HepG2 (cell line): Measurements from ENCODE around the gene SPIN1. TPM values are rescaled to one million over a fixed set of nuclear protein-coding genes. Genes with fewer than 3 reads are reported as not detected.
A peak's percentile ranks its signal among the peaks of the same experiment; 100 is the strongest.

Source experiments
- CAMTA2 ChIP-seq: sonication (generic); formaldehyde crosslinking; IDR thresholded peaks from 2 replicates; pipeline ENCODE4 v1.4.0; 2020; ENCODE audit warnings: mild to moderate bottlenecking, missing genetic modification reagents, borderline replicate concordance
- EHMT2 ChIP-seq: fragments of 200-600 bp; sonication (generic); IDR thresholded peaks from 2 replicates; pipeline ENCODE4 v1.7.0; 2017; ENCODE audit warnings: antibody characterized with exemption, low read depth, low read length, borderline replicate concordance
- SRF ChIP-seq: IDR thresholded peaks from 2 replicates; pipeline ENCODE4 v1.6.1; 2011; ENCODE audit warnings: mild to moderate bottlenecking, low read depth, low read length, moderate library complexity
- ZFYVE20 ChIP-seq: sonication (generic); formaldehyde crosslinking; IDR thresholded peaks from 2 replicates; pipeline ENCODE4 v1.8.0; 2023; ENCODE audit warnings: low read depth, mild to moderate bottlenecking, moderate library complexity, missing genetic modification reagents, borderline replicate concordance
- ZNF17 ChIP-seq: sonication (generic); formaldehyde crosslinking; IDR thresholded peaks from 2 replicates; pipeline ENCODE4 v1.5.0; 2020; ENCODE audit warnings: mild to moderate bottlenecking, missing genetic modification reagents
- ZNF180 ChIP-seq: sonication (generic); formaldehyde crosslinking; IDR thresholded peaks from 2 replicates; pipeline ENCODE4 v1.4.0; 2020; ENCODE audit warnings: low read depth, missing genetic modification reagents, borderline replicate concordance
- ZNF468 ChIP-seq: sonication (generic); formaldehyde crosslinking; IDR thresholded peaks from 2 replicates; pipeline ENCODE4 v1.8.0; 2022; ENCODE audit warnings: mild to moderate bottlenecking, moderate library complexity, missing genetic modification reagents
- ZNF562 ChIP-seq: sonication (generic); formaldehyde crosslinking; IDR thresholded peaks from 2 replicates; pipeline ENCODE4 v1.8.0; 2022; ENCODE audit warnings: missing genetic modification reagents, borderline replicate concordance
- ZNF883 ChIP-seq: sonication (generic); formaldehyde crosslinking; IDR thresholded peaks from 2 replicates; pipeline ENCODE4 v1.5.1; 2020; ENCODE audit warnings: mild to moderate bottlenecking, missing genetic modification reagents; ENCODE audit errors: not compliant biosample characterization
- ZSCAN21 ChIP-seq: sonication (generic); formaldehyde crosslinking; IDR thresholded peaks from 2 replicates; pipeline ENCODE4 v1.8.0; 2022; ENCODE audit warnings: mild to moderate bottlenecking, missing genetic modification reagents, moderate library complexity, borderline replicate concordance
- polyA plus RNA-seq, 8 experiments: library from polyadenylated mRNA; depleted of rRNA in 3 of 8; stranded (reverse) in 7 of 8; unstranded in 1 of 8; fragments of >200 nt; fragmentation: Illumina TruSeq in 4 of 8; extraction: Trizol in 4 of 8; gene quantifications; 2 replicates each; pipeline versions ENCODE4 v1.2.1 to v1.2.3, GENCODE V29; 2011 to 2016; ENCODE audit warnings: low read depth in 4 of 8, missing spikeins in 1 of 8, mixed read lengths in 1 of 8; ENCODE audit not compliant: insufficient read depth in 1 of 8
- total RNA-seq, 5 experiments: library from RNA; depleted of rRNA; stranded (reverse); fragments of >200 nt; fragmentation: Illumina TruSeq; extraction: Trizol; gene quantifications; 2 replicates each; pipeline ENCODE4 v1.2.3, GENCODE V29; 2016; ENCODE audit warnings: low read depth in 1 of 5
- TF ChIP-seq, protein P1 (sequence below): sonication (generic); formaldehyde crosslinking; IDR thresholded peaks from one replicate; pipeline ENCODE4 v1.5.1; 2020; ENCODE audit warnings: mild to moderate bottlenecking, missing genetic modification reagents; ENCODE audit errors: not compliant biosample characterization
- TF ChIP-seq, protein P2 (sequence below): sonication (generic); formaldehyde crosslinking; IDR thresholded peaks from 2 replicates; pipeline ENCODE4 v1.5.0; 2020; ENCODE audit warnings: mild to moderate bottlenecking, missing genetic modification reagents
- TF ChIP-seq, protein P3 (sequence below): sonication (generic); formaldehyde crosslinking; IDR thresholded peaks from 2 replicates; pipeline ENCODE4 v1.8.0; 2022; ENCODE audit warnings: missing genetic modification reagents, low read depth, mild to moderate bottlenecking, borderline replicate concordance
- TF ChIP-seq, protein P4 (sequence below), 2 experiments: fragments of 450-650 bp in 1 of 2; sonication (generic) in 1 of 2; formaldehyde crosslinking; IDR thresholded peaks; 2 replicates each; pipeline versions ENCODE4 v1.5.0 to v1.8.0; 2020 to 2022; ENCODE audit warnings: mild to moderate bottlenecking in 1 of 2, missing genetic modification reagents in 1 of 2
- TF ChIP-seq, protein P5 (sequence below): sonication (generic); formaldehyde crosslinking; IDR thresholded peaks from 2 replicates; pipeline ENCODE4 v1.9.0; 2022; ENCODE audit warnings: missing genetic modification reagents, mild to moderate bottlenecking, borderline replicate concordance

Gene SPIN1
- total and polyA plus RNA-seq, 2 of the 13 experiments (the other 11 are each of a cell fraction or from before 2014, with no cell fraction given), result 20.0 to 24.3 TPM

DNA sequence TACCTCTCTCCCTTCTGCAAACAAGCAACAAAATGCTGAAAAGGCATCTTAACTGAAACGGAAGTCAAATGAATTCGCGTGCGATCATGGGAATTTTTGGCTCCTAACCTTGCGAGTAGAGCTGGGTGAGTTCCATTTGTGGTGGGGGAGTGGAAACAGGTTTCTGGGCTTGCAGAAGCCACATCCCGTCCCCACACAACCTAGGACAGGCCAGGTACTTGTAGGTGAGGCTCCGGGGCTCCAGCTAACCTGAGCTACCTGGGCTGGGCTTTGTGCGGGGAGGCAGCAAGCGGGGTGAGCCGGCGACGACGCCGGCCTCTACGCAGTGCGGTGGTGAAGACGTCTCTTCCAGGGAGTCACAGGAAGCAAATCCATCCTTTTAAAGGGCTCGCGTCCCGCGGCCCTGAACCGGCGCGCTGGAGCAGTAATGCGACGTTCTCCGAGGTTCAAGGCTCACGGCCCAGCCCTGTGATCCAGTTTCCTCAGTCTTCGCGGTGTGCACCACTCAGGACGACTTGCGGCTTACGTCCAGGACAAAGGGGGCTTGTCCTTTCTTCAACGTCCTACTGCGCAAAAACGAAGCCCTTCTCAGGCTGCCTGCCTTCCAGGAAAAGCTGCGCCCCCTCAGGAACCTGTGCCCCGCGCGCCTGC lies 567 bp upstream of the SPIN1 start (continued):
- TF ChIP-seq, protein P1, sequence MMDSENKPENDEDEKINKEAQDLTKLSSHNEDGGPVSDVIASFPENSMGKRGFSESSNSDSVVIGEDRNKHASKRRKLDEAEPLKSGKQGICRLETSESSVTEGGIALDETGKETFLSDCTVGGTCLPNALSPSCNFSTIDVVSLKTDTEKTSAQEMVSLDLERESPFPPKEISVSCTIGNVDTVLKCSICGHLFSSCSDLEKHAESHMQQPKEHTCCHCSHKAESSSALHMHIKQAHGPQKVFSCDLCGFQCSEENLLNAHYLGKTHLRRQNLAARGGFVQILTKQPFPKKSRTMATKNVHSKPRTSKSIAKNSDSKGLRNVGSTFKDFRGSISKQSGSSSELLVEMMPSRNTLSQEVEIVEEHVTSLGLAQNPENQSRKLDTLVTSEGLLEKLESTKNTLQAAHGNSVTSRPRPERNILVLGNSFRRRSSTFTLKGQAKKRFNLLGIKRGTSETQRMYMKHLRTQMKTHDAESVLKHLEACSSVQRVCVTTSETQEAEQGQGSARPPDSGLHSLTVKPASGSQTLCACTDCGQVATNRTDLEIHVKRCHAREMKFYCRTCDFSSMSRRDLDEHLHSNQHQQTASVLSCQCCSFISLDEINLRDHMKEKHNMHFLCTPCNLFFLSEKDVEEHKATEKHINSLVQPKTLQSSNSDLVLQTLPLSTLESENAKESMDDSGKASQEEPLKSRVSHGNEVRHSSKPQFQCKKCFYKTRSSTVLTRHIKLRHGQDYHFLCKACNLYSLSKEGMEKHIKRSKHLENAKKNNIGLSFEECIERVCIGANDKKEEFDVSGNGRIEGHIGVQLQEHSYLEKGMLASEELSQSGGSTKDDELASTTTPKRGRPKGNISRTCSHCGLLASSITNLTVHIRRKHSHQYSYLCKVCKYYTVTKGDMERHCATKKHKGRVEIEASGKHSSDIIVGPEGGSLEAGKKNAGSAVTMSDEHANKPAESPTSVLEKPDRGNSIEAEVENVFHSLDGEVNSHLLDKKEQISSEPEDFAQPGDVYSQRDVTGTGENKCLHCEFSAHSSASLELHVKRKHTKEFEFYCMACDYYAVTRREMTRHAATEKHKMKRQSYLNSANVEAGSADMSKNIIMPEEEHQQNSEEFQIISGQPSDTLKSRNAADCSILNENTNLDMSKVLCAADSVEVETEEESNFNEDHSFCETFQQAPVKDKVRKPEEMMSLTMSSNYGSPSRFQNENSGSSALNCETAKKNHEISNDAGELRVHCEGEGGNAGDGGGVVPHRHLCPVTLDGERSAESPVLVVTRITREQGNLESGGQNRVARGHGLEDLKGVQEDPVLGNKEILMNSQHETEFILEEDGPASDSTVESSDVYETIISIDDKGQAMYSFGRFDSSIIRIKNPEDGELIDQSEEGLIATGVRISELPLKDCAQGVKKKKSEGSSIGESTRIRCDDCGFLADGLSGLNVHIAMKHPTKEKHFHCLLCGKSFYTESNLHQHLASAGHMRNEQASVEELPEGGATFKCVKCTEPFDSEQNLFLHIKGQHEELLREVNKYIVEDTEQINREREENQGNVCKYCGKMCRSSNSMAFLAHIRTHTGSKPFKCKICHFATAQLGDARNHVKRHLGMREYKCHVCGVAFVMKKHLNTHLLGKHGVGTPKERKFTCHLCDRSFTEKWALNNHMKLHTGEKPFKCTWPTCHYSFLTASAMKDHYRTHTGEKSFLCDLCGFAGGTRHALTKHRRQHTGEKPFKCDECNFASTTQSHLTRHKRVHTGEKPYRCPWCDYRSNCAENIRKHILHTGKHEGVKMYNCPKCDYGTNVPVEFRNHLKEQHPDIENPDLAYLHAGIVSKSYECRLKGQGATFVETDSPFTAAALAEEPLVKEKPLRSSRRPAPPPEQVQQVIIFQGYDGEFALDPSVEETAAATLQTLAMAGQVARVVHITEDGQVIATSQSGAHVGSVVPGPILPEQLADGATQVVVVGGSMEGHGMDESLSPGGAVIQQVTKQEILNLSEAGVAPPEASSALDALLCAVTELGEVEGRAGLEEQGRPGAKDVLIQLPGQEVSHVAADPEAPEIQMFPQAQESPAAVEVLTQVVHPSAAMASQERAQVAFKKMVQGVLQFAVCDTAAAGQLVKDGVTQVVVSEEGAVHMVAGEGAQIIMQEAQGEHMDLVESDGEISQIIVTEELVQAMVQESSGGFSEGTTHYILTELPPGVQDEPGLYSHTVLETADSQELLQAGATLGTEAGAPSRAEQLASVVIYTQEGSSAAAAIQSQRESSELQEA, result no peak
- TF ChIP-seq, protein P2, sequence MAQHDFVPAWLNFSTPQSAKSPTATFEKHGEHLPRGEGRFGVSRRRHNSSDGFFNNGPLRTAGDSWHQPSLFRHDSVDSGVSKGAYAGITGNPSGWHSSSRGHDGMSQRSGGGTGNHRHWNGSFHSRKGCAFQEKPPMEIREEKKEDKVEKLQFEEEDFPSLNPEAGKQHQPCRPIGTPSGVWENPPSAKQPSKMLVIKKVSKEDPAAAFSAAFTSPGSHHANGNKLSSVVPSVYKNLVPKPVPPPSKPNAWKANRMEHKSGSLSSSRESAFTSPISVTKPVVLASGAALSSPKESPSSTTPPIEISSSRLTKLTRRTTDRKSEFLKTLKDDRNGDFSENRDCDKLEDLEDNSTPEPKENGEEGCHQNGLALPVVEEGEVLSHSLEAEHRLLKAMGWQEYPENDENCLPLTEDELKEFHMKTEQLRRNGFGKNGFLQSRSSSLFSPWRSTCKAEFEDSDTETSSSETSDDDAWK, result no peak
- TF ChIP-seq ZNF17 (CRISPR knock-in tag) (no peak), SRF (no peak), ZNF180 (CRISPR knock-in tag) (no peak), ZNF883 (CRISPR knock-in tag) (peak; percentile 74), ZSCAN21 (CRISPR knock-in tag) (0 out of 2 replicates have a peak, but pooled peaks have one; percentile 1), ZNF468 (no peak), ZNF562 (CRISPR knock-in tag) (no peak), ZFYVE20 (CRISPR knock-in tag) (no peak), CAMTA2 (CRISPR knock-in tag) (no peak), EHMT2 (no peak)
- TF ChIP-seq, protein P3, sequence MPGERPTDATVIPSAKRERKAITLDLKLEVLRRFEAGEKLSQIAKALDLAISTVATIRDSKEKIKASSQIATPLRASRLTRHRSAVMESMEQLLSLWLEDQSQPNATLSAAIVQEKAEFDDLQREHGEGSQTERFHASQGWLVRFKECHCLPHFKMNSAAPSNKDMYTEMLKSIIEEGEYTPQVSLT (CRISPR knock-in tag), result no peak
- TF ChIP-seq, protein P4, sequence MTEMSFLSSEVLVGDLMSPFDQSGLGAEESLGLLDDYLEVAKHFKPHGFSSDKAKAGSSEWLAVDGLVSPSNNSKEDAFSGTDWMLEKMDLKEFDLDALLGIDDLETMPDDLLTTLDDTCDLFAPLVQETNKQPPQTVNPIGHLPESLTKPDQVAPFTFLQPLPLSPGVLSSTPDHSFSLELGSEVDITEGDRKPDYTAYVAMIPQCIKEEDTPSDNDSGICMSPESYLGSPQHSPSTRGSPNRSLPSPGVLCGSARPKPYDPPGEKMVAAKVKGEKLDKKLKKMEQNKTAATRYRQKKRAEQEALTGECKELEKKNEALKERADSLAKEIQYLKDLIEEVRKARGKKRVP (CRISPR knock-in tag; IDR thresholded peaks at IDR 0.05), result no peak
- TF ChIP-seq, protein P5, sequence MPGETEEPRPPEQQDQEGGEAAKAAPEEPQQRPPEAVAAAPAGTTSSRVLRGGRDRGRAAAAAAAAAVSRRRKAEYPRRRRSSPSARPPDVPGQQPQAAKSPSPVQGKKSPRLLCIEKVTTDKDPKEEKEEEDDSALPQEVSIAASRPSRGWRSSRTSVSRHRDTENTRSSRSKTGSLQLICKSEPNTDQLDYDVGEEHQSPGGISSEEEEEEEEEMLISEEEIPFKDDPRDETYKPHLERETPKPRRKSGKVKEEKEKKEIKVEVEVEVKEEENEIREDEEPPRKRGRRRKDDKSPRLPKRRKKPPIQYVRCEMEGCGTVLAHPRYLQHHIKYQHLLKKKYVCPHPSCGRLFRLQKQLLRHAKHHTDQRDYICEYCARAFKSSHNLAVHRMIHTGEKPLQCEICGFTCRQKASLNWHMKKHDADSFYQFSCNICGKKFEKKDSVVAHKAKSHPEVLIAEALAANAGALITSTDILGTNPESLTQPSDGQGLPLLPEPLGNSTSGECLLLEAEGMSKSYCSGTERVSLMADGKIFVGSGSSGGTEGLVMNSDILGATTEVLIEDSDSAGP (CRISPR knock-in tag), result peak; percentile 99
